IMR-90 (cell line): Measurements from ENCODE around the gene HOXA5. TPM values are rescaled to one million over a fixed set of nuclear protein-coding genes. Genes with fewer than 3 reads are reported as not detected.

Experiments used
- ATAC-seq: fragments of 200-7000 bp; cut with Tn5 transposase; 2 replicates; pipeline ENCODE4 v1.9.1; 2020; ENCODE audit warnings: low read depth, mild to moderate bottlenecking, moderate library complexity
- BruUV-seq: library from RNA; stranded (reverse); fragments of 400-500 nt; replicated peaks from 2 replicates; lab custom pipeline; 2021; lab: Mats Ljungman, UMichigan
- CTCF ChIA-PET: fragments of 300-600 bp; formaldehyde crosslinking; extraction: SDS; loops from one replicate; lab custom pipeline; 2021; ENCODE audit warnings: antibody characterized with exemption; lab: Yijun Ruan, JAX
- POLR2A ChIA-PET: fragments of 300-600 bp; sonication (Branson Sonifier 250); formaldehyde crosslinking; loops from one replicate; lab custom pipeline; 2022; ENCODE audit warnings: antibody characterized with exemption; ENCODE audit not compliant: unreplicated experiment; lab: Charles Lee
- DNase-seq: peaks from one replicate; pipeline ENCODE4 v3.0.0; 2013
- H2AFZ ChIP-seq: replicated peaks from 2 replicates; pipeline ENCODE3; 2013; ENCODE audit warnings: low read length, mild to moderate bottlenecking; ENCODE audit not compliant: poor library complexity
- H2AK5ac ChIP-seq: 2 replicates; pipeline ENCODE4 v1.6.1; 2013; ENCODE audit warnings: low read depth, low read length, inconsistent platforms
- H2AK9ac ChIP-seq: replicated peaks from 2 replicates; pipeline ENCODE3; 2013; ENCODE audit warnings: mild to moderate bottlenecking, low read depth, low read length, moderate library complexity; ENCODE audit not compliant: poor library complexity
- H2BK120ac ChIP-seq: 2 replicates; pipeline ENCODE4 v1.6.1; 2013; ENCODE audit warnings: low read depth, low read length, inconsistent platforms
- H2BK15ac ChIP-seq: 3 replicates; pipeline ENCODE4 v1.6.1; 2013; ENCODE audit warnings: low read depth, low read length, inconsistent platforms
- H2BK20ac ChIP-seq: 2 replicates; pipeline ENCODE4 v1.6.1; 2013; ENCODE audit warnings: low read depth, mild to moderate bottlenecking, inconsistent platforms, low read length, moderate library complexity
- H2BK5ac ChIP-seq: 2 replicates; pipeline ENCODE4 v1.6.1; 2013; ENCODE audit warnings: mild to moderate bottlenecking, low read depth, low read length, inconsistent platforms; ENCODE audit not compliant: poor library complexity, severe bottlenecking
- H3K14ac ChIP-seq: replicated peaks from 2 replicates; pipeline ENCODE4 v1.6.1; 2013; ENCODE audit warnings: low read depth, low read length, inconsistent platforms
- H3K18ac ChIP-seq: 2 replicates; pipeline ENCODE4 v1.6.1; 2013; ENCODE audit warnings: low read depth, low read length, control low read depth
- H3K23ac ChIP-seq: 2 replicates; pipeline ENCODE4 v1.6.1; 2013; ENCODE audit warnings: low read depth, low read length, inconsistent platforms
- H3K27ac ChIP-seq: 2 replicates; pipeline ENCODE4 v1.5.1; 2013; ENCODE audit warnings: mild to moderate bottlenecking, control low read depth, low read length; ENCODE audit not compliant: insufficient read depth
- H3K27me3 ChIP-seq: 2 replicates; pipeline ENCODE4 v1.6.1; 2013; ENCODE audit warnings: low read length; ENCODE audit not compliant: control insufficient read depth, insufficient read depth
- H3K36me3 ChIP-seq: 2 replicates; pipeline ENCODE4 v1.6.1; 2013; ENCODE audit warnings: low read length, mixed read lengths; ENCODE audit not compliant: control insufficient read depth, insufficient read depth
- H3K4ac ChIP-seq: 2 replicates; pipeline ENCODE4 v1.6.1; 2013; ENCODE audit warnings: low read depth, low read length, inconsistent platforms
- H3K4me1 ChIP-seq: 2 replicates; pipeline ENCODE4 v1.6.1; 2013; ENCODE audit warnings: low read length, mixed read lengths; ENCODE audit not compliant: control insufficient read depth, insufficient read depth
- H3K4me2 ChIP-seq: 2 replicates; pipeline ENCODE4 v1.6.1; 2013; ENCODE audit warnings: low read depth, mild to moderate bottlenecking, control low read depth, low read length, moderate library complexity
- H3K4me3 ChIP-seq: 2 replicates; pipeline ENCODE4 v1.5.1; 2013; ENCODE audit warnings: low read depth, mild to moderate bottlenecking, control low read depth, low read length, moderate library complexity; ENCODE audit not compliant: insufficient read depth
- H3K56ac ChIP-seq: 2 replicates; pipeline ENCODE4 v1.6.1; 2013; ENCODE audit warnings: low read length, inconsistent platforms; ENCODE audit not compliant: insufficient read depth; ENCODE audit errors: extremely low read depth
- H3K79me1 ChIP-seq, 2 experiments: 2 replicates each; pipeline ENCODE4 v1.6.1; 2013; ENCODE audit warnings: low read length in 2 of 2, inconsistent platforms in 1 of 2, low read depth in 1 of 2
- H3K9ac ChIP-seq: 2 replicates; pipeline ENCODE4 v1.6.1; 2013; ENCODE audit warnings: low read depth, low read length, control low read depth
- H3K9me1 ChIP-seq: 2 replicates; pipeline ENCODE4 v1.6.1; 2013; ENCODE audit warnings: low read length, inconsistent platforms; ENCODE audit not compliant: insufficient read depth
- H3K9me3 ChIP-seq: 2 replicates; pipeline ENCODE4 v1.6.1; 2013; ENCODE audit warnings: low read length; ENCODE audit not compliant: control insufficient read depth, insufficient read depth
- H4K20me1 ChIP-seq: 2 replicates; pipeline ENCODE4 v1.6.1; 2013; ENCODE audit warnings: low read length, inconsistent platforms; ENCODE audit not compliant: insufficient read depth
- H4K5ac ChIP-seq: 2 replicates; pipeline ENCODE4 v1.6.1; 2013; ENCODE audit warnings: mild to moderate bottlenecking, low read depth, low read length, control low read depth
- H4K8ac ChIP-seq, 2 experiments: 2 replicates each; pipeline ENCODE4 v1.6.1; 2013; ENCODE audit warnings: low read depth in 2 of 2, low read length in 2 of 2, control low read depth in 1 of 2, inconsistent platforms in 1 of 2
- H4K91ac ChIP-seq: 2 replicates; pipeline ENCODE4 v1.6.1; 2013; ENCODE audit warnings: low read depth, low read length, inconsistent platforms; ENCODE audit not compliant: insufficient read depth
- BHLHE40 ChIP-seq: fragments of 150-350 bp; IDR thresholded peaks from 2 replicates; pipeline ENCODE4 v1.6.1; 2016; ENCODE audit warnings: mild to moderate bottlenecking, low read depth, low read length
- POLR2A ChIP-seq: IDR thresholded peaks from 2 replicates; pipeline ENCODE4 v1.6.1; 2012; ENCODE audit warnings: mild to moderate bottlenecking, low read depth, low read length
- RFX5 ChIP-seq: IDR thresholded peaks from 2 replicates; pipeline ENCODE4 v1.8.0; 2012; ENCODE audit warnings: low read depth, mild to moderate bottlenecking, low read length, moderate library complexity
- WGBS, 2 experiments: methylation state at CpG; one replicate each; pipeline versions ENCODE4 v1.1.5 to v1.1.7; 2013; ENCODE audit warnings: missing lambda C conversion rate in 2 of 2; ENCODE audit not compliant: insufficient read length in 1 of 2; ENCODE audit errors: extremely low coverage in 2 of 2; 5-methylcytosine and 5-hydroxymethylcytosine counted together
- dilution Hi-C: fragments of 300-500 bp; cut with HindIII; formaldehyde crosslinking; loops from one replicate; pipeline ENCODE4 v1.14.3; 2018; ENCODE audit warnings: low sequenced_read_pairs; ENCODE audit not compliant: unreplicated experiment
- in situ Hi-C: fragments of 300-500 bp; cut with MboI; formaldehyde crosslinking; loops from 3 replicates; pipeline ENCODE4 v1.14.3; 2019; ENCODE audit warnings: low sequenced_read_pairs, inconsistent platforms, mixed read lengths
- intact Hi-C: fragments of 100-400 bp; cut with micrococcal nuclease; formaldehyde crosslinking; loops from 2 replicates; pipeline ENCODE4 v1.10.0; 2022
- polyA plus RNA-seq, 3 experiments: library from polyadenylated mRNA; depleted of rRNA; stranded (reverse); fragments of >200 nt; gene quantifications; 2 replicates each; pipeline ENCODE4 v1.2.3, GENCODE V29; 2012; ENCODE audit warnings: low replicate concordance in 1 of 3
- total RNA-seq: library from RNA; depleted of rRNA; stranded (reverse); fragments of >200 nt; gene quantifications from 2 replicates; pipeline ENCODE4 v1.2.3, GENCODE V29; 2012
- TF ChIP-seq, protein P1 (sequence below): fragments of 150-350 bp; IDR thresholded peaks from 2 replicates; pipeline ENCODE4 v1.6.1; 2017; ENCODE audit warnings: mild to moderate bottlenecking, antibody characterized with exemption, low read length, low read depth

HOXA5 gene
- total and polyA plus RNA-seq, 2 of the 4 experiments (the other 2 are of a cell fraction), result 19.9 to 29.4 TPM

DNA sequence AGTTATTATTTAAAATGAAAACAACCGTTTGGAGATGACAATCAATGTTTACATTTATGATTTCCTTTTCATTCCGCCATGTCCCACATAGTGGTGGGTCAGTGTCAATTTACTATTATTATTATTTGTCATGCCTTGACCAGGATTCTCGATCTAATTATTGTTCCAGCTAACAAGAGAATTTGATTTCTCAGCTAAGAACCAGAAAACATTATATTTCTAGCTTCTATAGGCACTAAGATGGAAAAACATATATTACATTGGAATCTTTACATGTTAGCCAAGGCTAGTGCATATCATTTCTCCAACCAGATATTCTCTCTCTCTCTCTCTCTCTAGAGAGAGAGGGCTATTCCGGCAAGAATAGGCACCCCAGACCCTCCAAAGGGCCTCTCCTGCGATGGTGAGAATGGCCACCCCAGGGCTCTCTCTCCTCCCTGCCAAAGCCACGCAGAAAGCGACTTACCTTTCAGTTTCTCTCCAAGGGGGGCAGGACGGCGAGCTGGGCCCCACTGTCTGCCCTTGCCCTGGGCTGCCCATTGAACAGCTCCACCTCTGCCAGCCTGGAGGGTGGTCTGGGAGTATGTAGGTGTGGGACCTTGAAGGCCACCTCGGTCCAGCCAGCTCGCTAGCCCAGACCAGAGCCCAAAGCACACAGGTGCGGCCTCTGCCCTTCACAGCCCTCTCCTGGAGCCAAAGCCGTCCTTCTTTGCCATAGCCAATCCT is 6.5 kb upstream of the HOXA5 start (continued):
- TF ChIP-seq BHLHE40, result no peak

DNA sequence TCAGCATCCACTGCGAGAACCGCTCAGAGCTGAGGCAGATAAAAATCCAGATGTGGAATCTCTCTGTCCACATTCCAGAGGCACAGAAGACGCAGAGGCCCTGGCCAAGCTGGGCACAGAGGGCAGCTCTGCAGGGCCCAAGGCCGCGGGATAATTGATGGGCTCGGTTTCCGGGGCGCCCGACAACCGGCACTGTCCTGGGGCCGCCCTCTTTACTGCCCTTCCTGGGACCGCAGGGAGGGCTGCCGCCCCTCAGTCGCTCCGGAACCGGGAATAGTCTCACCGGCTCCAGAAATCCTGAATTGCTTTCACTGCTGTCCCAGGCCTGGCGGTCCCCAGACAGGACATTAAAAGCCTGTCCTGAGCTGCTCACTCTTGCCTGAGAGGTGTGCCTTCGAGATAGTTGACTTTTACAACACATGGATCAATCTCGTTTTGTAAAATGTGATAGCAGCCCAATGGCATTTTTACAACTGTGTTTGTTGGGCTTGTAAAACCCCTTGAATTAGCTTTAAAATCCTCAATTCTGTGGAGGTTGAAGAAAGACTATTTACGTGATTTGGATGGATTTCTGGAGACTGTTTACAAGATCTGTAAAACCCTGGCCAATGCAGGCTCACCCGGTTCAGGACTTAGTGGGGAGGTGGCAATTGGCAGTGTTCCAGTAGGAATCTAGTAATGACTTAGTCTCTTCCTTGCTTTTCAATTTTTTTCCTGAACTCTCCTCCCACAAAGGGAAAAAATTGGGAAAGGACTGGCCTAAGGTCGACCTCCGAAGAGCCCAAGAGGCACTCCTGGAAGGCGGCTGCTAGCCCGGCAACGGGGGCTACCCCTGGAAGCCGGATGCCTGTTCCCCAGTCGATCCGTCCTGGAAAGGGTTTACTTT is 5.5 kb upstream of the HOXA5 start:
- Histone ChIP-seq H2BK20ac (peak overlapping the region; percentile 59; the same call in 1 of the 2 replicates), H4K5ac (peak overlapping the region; percentile 63), H3K4ac (peak overlapping the region; percentile 79), H2BK5ac (peak overlapping the region; percentile 64), H2BK15ac (peak overlapping the region; percentile 72; the same call in 2 of the 3 replicates), H2AK9ac (peak overlapping the region; percentile 57), H4K91ac (peak overlapping the region; percentile 77), H3K9me3 (no peaks in the 10 kb centered on the region), H4K8ac (peak overlapping the region; percentile 82 to 84), H2AK5ac (peak overlapping the region; percentile 78; the same call in 1 of the 2 replicates), H3K18ac (peak overlapping the region; percentile 66; the same call in 1 of the 2 replicates), H3K4me3 (peak overlapping the region; percentile 38), H3K9ac (peak overlapping the region; percentile 68), H3K36me3 (no peaks in the 10 kb centered on the region; the same call in 1 of the 2 replicates), H3K56ac (peak overlapping the region; percentile 75; the same call in 1 of the 2 replicates), H3K23ac (peak overlapping the region; percentile 96), H3K27me3 (no peaks in the 10 kb centered on the region), H2AFZ (peak overlapping the region; percentile 90), H2BK120ac (peak overlapping the region; percentile 72), H4K20me1 (no peaks in the 10 kb centered on the region), H3K4me2 (peak overlapping the region; percentile 76), H3K9me1 (peaks cover 3% of the 10 kb centered on the region; the same call in 1 of the 2 replicates), H3K4me1 (peaks cover 17% of the 10 kb centered on the region), H3K14ac (peak overlapping the region; percentile 46), H3K27ac (peak overlapping the region; percentile 96), H3K79me1 (peaks cover 9 to 27% of the 10 kb centered on the region in 2 experiments; a peak in 3 of 4 replicates)
- dilution Hi-C loops, result no loop called here
- no peak for DNase-seq
- 26% methylated on average over 11 of the region's 30 CpGs; no CpG with 5 or more reads in 1 of the 2 experiments for WGBS, 2 experiments
- CTCF ChIA-PET, result interaction anchor here (0.8 to 1.0 kb wide), 2 partner anchors 30 to 31 kb away, joined by 3 to 4 read pairs; no protein-coding TSS in a partner anchor
- no peak for TF ChIP-seq POLR2A
- TF ChIP-seq, protein P1, sequence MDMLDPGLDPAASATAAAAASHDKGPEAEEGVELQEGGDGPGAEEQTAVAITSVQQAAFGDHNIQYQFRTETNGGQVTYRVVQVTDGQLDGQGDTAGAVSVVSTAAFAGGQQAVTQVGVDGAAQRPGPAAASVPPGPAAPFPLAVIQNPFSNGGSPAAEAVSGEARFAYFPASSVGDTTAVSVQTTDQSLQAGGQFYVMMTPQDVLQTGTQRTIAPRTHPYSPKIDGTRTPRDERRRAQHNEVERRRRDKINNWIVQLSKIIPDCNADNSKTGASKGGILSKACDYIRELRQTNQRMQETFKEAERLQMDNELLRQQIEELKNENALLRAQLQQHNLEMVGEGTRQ, result no peak
- TF ChIP-seq RFX5, result no peak
- intact Hi-C loops, result loop anchor here (5.0 kb wide), 1 partner anchor 1057 kb away; no protein-coding TSS in a partner anchor
- in situ Hi-C loops, result loop anchor here (10.0 kb wide), 1 partner anchor 954 kb away; no protein-coding TSS in a partner anchor
- no TSS peak for BruUV-seq
- POLR2A ChIA-PET, result no interaction called here
- ATAC-seq, result no peak
